Activated B cell treated with CpG ODN at 0.5 μM for 24 hours (primary cell): Measurements from ENCODE around the gene KCNQ1. TPM values are rescaled to one million over a fixed set of nuclear protein-coding genes. Genes with fewer than 3 reads are reported as not detected.

Experiments
- ATAC-seq: fragments of 200-7000 bp; cut with Tn5 transposase; one replicate; pipeline ENCODE4 v1.10.0; 2021; ENCODE audit warnings: low read depth, mild to moderate bottlenecking, moderate library complexity
- CTCF ChIA-PET: fragments of 350-600 bp; sonication (Branson Sonifier 250); formaldehyde crosslinking; loops from one replicate; lab custom pipeline; 2021; ENCODE audit warnings: antibody characterized with exemption; lab: Charles Lee
- POLR2A ChIA-PET: fragments of 350-600 bp; sonication (Branson Sonifier 250); formaldehyde crosslinking; loops from one replicate; lab custom pipeline; 2021; ENCODE audit warnings: antibody characterized with exemption; lab: Charles Lee
- DNase-seq: peaks from one replicate; pipeline ENCODE4 v3.0.0; 2022
- H3K27ac Mint-ChIP-seq: one replicate; pipeline ENCODE4 v1.8.0; 2020; ENCODE audit warnings: mixed read lengths
- H3K27me3 Mint-ChIP-seq: one replicate; pipeline ENCODE4 v1.8.0; 2021; ENCODE audit warnings: mixed read lengths
- H3K36me3 Mint-ChIP-seq: one replicate; pipeline ENCODE4 v1.8.0; 2021; ENCODE audit warnings: low read depth, mixed read lengths
- H3K4me1 Mint-ChIP-seq: one replicate; pipeline ENCODE4 v1.8.0; 2021; ENCODE audit warnings: mixed read lengths
- H3K4me3 Mint-ChIP-seq: one replicate; pipeline ENCODE4 v1.8.0; 2020; ENCODE audit warnings: mild to moderate bottlenecking, mixed read lengths
- H3K9me3 Mint-ChIP-seq: one replicate; pipeline ENCODE4 v1.8.0; 2020; ENCODE audit warnings: mixed read lengths
- CTCF ChIP-seq: fragments of 200-600 bp; IDR thresholded peaks from one replicate; pipeline ENCODE4 v1.8.0; 2022; ENCODE audit warnings: antibody characterized with exemption, mild to moderate bottlenecking
- intact Hi-C: fragments of 100-400 bp; cut with micrococcal nuclease; formaldehyde crosslinking; loops from one replicate; pipeline ENCODE4 v1.15.1; 2024
- total RNA-seq: library from RNA; stranded (reverse); gene quantifications from 2 replicates; pipeline ENCODE4 v1.2.3, GENCODE V29; 2022

The KCNQ1 gene
- total RNA-seq, 1 donor from 2014 or later: 6.5 TPM

GRCh38 chr11:2769409-2770095, 324.7 kb downstream of the KCNQ1 start:
- ChIA-PET POLR2A (no interaction called here), CTCF (no interaction called here)
- Mint-ChIP-seq H3K27me3 (no peaks in the 10 kb centered on the region), H3K4me1 (no peaks in the 10 kb centered on the region), H3K4me3 (no peak overlapping the region), H3K36me3 (peaks cover 22% of the 10 kb centered on the region), H3K9me3 (peaks cover 9% of the 10 kb centered on the region), H3K27ac (no peak overlapping the region)
- TF ChIP-seq CTCF: no peak
- intact Hi-C loops: no loop called here
- ATAC-seq (no peak), DNase-seq (no peak)

GRCh38 chr11:2770096-2770751, 325.4 kb downstream of the KCNQ1 start:
- no peak overlapping the region for H3K4me3 Mint-ChIP-seq
- H3K9me3 Mint-ChIP-seq: peaks cover 6% of the 10 kb centered on the region
- no peak for TF ChIP-seq CTCF
- H3K27ac Mint-ChIP-seq: no peak overlapping the region
- H3K27me3 Mint-ChIP-seq: no peaks in the 10 kb centered on the region
- H3K4me1 Mint-ChIP-seq: no peaks in the 10 kb centered on the region
- no peak for ATAC-seq
- intact Hi-C loops: no loop called here
- DNase-seq: no peak
- peaks cover 19% of the 10 kb centered on the region for H3K36me3 Mint-ChIP-seq
- POLR2A ChIA-PET: no interaction called here
- CTCF ChIA-PET: no interaction called here

- intact Hi-C loops: no loop called here
- peaks cover under 1% of the 10 kb centered on the region for H3K9me3 Mint-ChIP-seq
- TF ChIP-seq CTCF: no peak
- ATAC-seq (no peak), DNase-seq (peak; percentile 14)
- POLR2A ChIA-PET: no interaction called here
- no peak overlapping the region for H3K27ac Mint-ChIP-seq
- CTCF ChIA-PET: no interaction called here
- H3K27me3 Mint-ChIP-seq: no peaks in the 10 kb centered on the region
- no peak overlapping the region for H3K4me3 Mint-ChIP-seq
- peaks cover 19% of the 10 kb centered on the region for H3K36me3 Mint-ChIP-seq
- no peaks in the 10 kb centered on the region for H3K4me1 Mint-ChIP-seq
These were observed 326.0 kb downstream of the KCNQ1 start for GRCh38 chr11:2770761-2771301.

GRCh38 chr11:2771758-2772466, 327.1 kb downstream of the KCNQ1 start:
- no peak for TF ChIP-seq CTCF
- intact Hi-C loops: no loop called here
- H3K4me1 Mint-ChIP-seq: no peaks in the 10 kb centered on the region
- no peaks in the 10 kb centered on the region for H3K9me3 Mint-ChIP-seq
- H3K27me3 Mint-ChIP-seq: no peaks in the 10 kb centered on the region
- no peak for ATAC-seq
- POLR2A ChIA-PET: no interaction called here
- CTCF ChIA-PET: no interaction called here
- H3K4me3 Mint-ChIP-seq: no peak overlapping the region
- DNase-seq: peak; percentile 3
- peaks cover 20% of the 10 kb centered on the region for H3K36me3 Mint-ChIP-seq
- no peak overlapping the region for H3K27ac Mint-ChIP-seq

GRCh38 chr11:2772544-2773031, 327.8 kb downstream of the KCNQ1 start:
- CTCF ChIA-PET: no interaction called here
- Mint-ChIP-seq H3K27ac (no peak overlapping the region), H3K36me3 (peaks cover 19% of the 10 kb centered on the region), H3K9me3 (no peaks in the 10 kb centered on the region), H3K4me1 (no peaks in the 10 kb centered on the region), H3K4me3 (no peak overlapping the region), H3K27me3 (no peaks in the 10 kb centered on the region)
- ATAC-seq: no peak
- POLR2A ChIA-PET: no interaction called here
- DNase-seq: peak; percentile 2
- intact Hi-C loops: no loop called here
- no peak for TF ChIP-seq CTCF
